Kidney epithelial cell (primary cell): Measurements from ENCODE around the gene FAM241B. TPM values are rescaled to one million over a fixed set of nuclear protein-coding genes. Genes with fewer than 3 reads are reported as not detected.

Experiments used
- DNase-seq: peaks from one replicate; pipeline ENCODE4 v3.0.0-alpha.2; 2010; ENCODE audit warnings: low read depth
- H3K27me3 ChIP-seq: 2 replicates; pipeline ENCODE4 v1.6.0; 2011; ENCODE audit warnings: low read length; ENCODE audit not compliant: control insufficient read depth, insufficient read depth
- H3K36me3 ChIP-seq: 2 replicates; pipeline ENCODE4 v1.5.1; 2011; ENCODE audit warnings: low read length; ENCODE audit not compliant: control insufficient read depth, insufficient read depth
- H3K4me3 ChIP-seq: 2 replicates; pipeline ENCODE4 v1.5.1; 2011; ENCODE audit warnings: low read depth, mild to moderate bottlenecking, control low read depth, low read length
- CTCF ChIP-seq: IDR thresholded peaks from 2 replicates; pipeline ENCODE4 v1.5.1; 2011; ENCODE audit warnings: mild to moderate bottlenecking, moderate library complexity, low read length, control low read depth, inconsistent platforms; ENCODE audit not compliant: insufficient read depth, poor library complexity, severe bottlenecking
- total RNA-seq: library from RNA; depleted of rRNA; stranded (reverse); fragments of >200 nt; gene quantifications from 2 replicates; pipeline ENCODE4 v1.2.3, GENCODE V29; 2015

FAM241B gene
- total RNA-seq, 1 donor from 2014 or later: 14.0 TPM

- peaks cover 14% of the 10 kb centered on the region for H3K27me3 ChIP-seq
- H3K4me3 ChIP-seq: no peak overlapping the region
- TF ChIP-seq CTCF: no peak
- DNase-seq: no peak
- H3K36me3 ChIP-seq: no peaks in the 10 kb centered on the region
Measured at GRCh38 chr10:69645296-69646184, 15.5 kb downstream of the FAM241B start.

- no peaks in the 10 kb centered on the region for H3K36me3 ChIP-seq
- H3K27me3 ChIP-seq: peaks cover 10% of the 10 kb centered on the region
- no peak for TF ChIP-seq CTCF
- no peak overlapping the region for H3K4me3 ChIP-seq
- no peak for DNase-seq
Measured at GRCh38 chr10:69646185-69647060, 16.4 kb downstream of the FAM241B start.

- no peak for DNase-seq
- peaks cover 16% of the 10 kb centered on the region for H3K27me3 ChIP-seq
- H3K4me3 ChIP-seq: no peak overlapping the region
- no peak for TF ChIP-seq CTCF
- H3K36me3 ChIP-seq: no peaks in the 10 kb centered on the region
Measured at GRCh38 chr10:69647126-69647525, 17.1 kb downstream of the FAM241B start.

- H3K27me3 ChIP-seq: peaks cover 17% of the 10 kb centered on the region
- no peak for TF ChIP-seq CTCF
- no peaks in the 10 kb centered on the region for H3K36me3 ChIP-seq
- no peak overlapping the region for H3K4me3 ChIP-seq
- DNase-seq: no peak
Measured at GRCh38 chr10:69647819-69648218, 17.8 kb downstream of the FAM241B start.

- no peak for DNase-seq
- Histone ChIP-seq H3K36me3 (no peaks in the 10 kb centered on the region), H3K27me3 (peaks cover 17% of the 10 kb centered on the region), H3K4me3 (no peak overlapping the region)
- no peak for TF ChIP-seq CTCF
Measured at GRCh38 chr10:69648461-69648860, 18.4 kb downstream of the FAM241B start.
